H1 (cell line): Measurements from ENCODE around the gene G2E3.

Experiments
- BCL11A ChIP-seq, 2 experiments: IDR thresholded peaks; one replicate each; pipeline ENCODE4 v1.6.1; 2011; ENCODE audit warnings: low read depth in 2 of 2, low read length in 2 of 2, mild to moderate bottlenecking in 2 of 2
- CBX5 ChIP-seq: fragments of 300-800, 300-1000 bp; sonication (generic); IDR thresholded peaks from 2 replicates; pipeline ENCODE4 v1.7.1; 2016; ENCODE audit warnings: antibody characterized with exemption, low read length, low read depth
- CTCF ChIP-seq, 3 experiments: IDR thresholded peaks; 1 replicate in 2 of 3; 2 replicates in 1 of 3; pipeline versions ENCODE4 v1.5.1 to v1.6.1; 2011; ENCODE audit warnings: low read length in 3 of 3, mild to moderate bottlenecking in 3 of 3, inconsistent platforms in 2 of 3, low read depth in 1 of 3, moderate library complexity in 1 of 3; ENCODE audit not compliant: insufficient read depth in 1 of 3; ENCODE audit errors: control extremely low read depth in 1 of 3
- EP300 ChIP-seq, 2 experiments: IDR thresholded peaks; 1 replicate in 1 of 2; 2 replicates in 1 of 2; pipeline ENCODE4 v1.6.1; 2011 to 2012; ENCODE audit warnings: low read depth in 2 of 2, low read length in 2 of 2, mild to moderate bottlenecking in 2 of 2, borderline replicate concordance in 1 of 2, inconsistent platforms in 1 of 2, moderate library complexity in 1 of 2
- KDM1A ChIP-seq: fragments of 200-600, 300-600 bp; sonication (generic); IDR thresholded peaks from 2 replicates; pipeline ENCODE4 v1.7.1; 2016; ENCODE audit warnings: mild to moderate bottlenecking, low read length, borderline replicate concordance
- POLR2A ChIP-seq, 2 experiments: IDR thresholded peaks; 1 replicate in 1 of 2; 2 replicates in 1 of 2; pipeline ENCODE4 v1.6.1; 2011; ENCODE audit warnings: low read depth in 2 of 2, low read length in 2 of 2, mild to moderate bottlenecking in 2 of 2; ENCODE audit errors: control extremely low read depth in 1 of 2
- RXRA ChIP-seq: IDR thresholded peaks from 2 replicates; pipeline ENCODE4 v1.6.1; 2011; ENCODE audit warnings: low read depth, mild to moderate bottlenecking, low read length, moderate library complexity; ENCODE audit not compliant: insufficient read depth
- SRF ChIP-seq: IDR thresholded peaks from 2 replicates; pipeline ENCODE4 v1.6.1; 2011; ENCODE audit warnings: mild to moderate bottlenecking, low read depth, low read length, moderate library complexity
- TF ChIP-seq, protein P1 (sequence below): IDR thresholded peaks from 2 replicates; pipeline ENCODE4 v1.6.1; 2012; ENCODE audit warnings: inconsistent platforms

DNA sequence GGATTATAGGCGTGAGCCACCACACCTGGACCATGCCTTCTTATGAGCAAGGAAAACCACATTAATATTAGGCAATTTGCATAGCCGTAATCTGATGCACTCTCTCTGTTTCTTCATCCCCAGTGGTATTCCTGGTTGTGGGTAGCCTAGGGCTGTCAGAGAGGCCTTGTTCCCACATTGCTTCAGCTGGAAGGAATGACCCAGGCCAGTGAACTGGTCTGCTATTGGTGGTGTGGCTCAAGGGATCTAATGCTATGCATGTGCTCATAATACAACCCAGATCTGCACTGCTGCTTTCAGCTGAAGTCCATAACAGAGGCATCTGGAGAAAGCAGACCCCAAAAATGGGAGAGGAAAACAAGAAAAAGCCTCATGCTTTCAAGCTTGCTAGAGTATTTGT is 33.1 kb upstream of the G2E3 start:
- no peak for TF ChIP-seq RXRA
- no peak for TF ChIP-seq KDM1A
- no peak for TF ChIP-seq POLR2A (IDR thresholded peaks at IDR 0.05; ENCODE audit: control extremely low read depth in 1 of 2, low read depth in 2 of 2, low read length in 2 of 2)
- no peak for TF ChIP-seq CBX5
- no peak for TF ChIP-seq EP300 (IDR thresholded peaks at IDR 0.05; ENCODE audit: borderline replicate concordance in 1 of 2, low read depth in 2 of 2, low read length in 2 of 2)
- TF ChIP-seq, protein P1, sequence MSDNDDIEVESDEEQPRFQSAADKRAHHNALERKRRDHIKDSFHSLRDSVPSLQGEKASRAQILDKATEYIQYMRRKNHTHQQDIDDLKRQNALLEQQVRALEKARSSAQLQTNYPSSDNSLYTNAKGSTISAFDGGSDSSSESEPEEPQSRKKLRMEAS, result no peak
- no peak for TF ChIP-seq BCL11A (IDR thresholded peaks at IDR 0.05; ENCODE audit: low read depth in 2 of 2, low read length in 2 of 2)
- TF ChIP-seq SRF, result no peak
- no peak for TF ChIP-seq CTCF (IDR thresholded peaks at IDR 0.05; ENCODE audit: control extremely low read depth in 1 of 3, insufficient read depth in 1 of 3, low read depth in 1 of 3, low read length in 3 of 3)
